Stimulated activated CD8-positive, alpha-beta memory T cell treated with anti-CD3 and anti-CD28 coated beads, Interleukin-12 subunit alpha, Interleukin-12 subunit beta, amount 100 ng/mL, for 4 hours (primary cell): Measurements from ENCODE around the gene CDT1.
A peak's percentile ranks its signal among the peaks of the same experiment; 100 is the strongest.
"Not testable (repeated sequence)": the region's sequence is repeated elsewhere in the genome, so short reads cannot be mapped to it uniquely, and the experiment has no call there.

Experiments
- DNase-seq: peaks from one replicate; pipeline ENCODE4 v3.0.0-alpha.2; 2020; ENCODE audit warnings: low read depth

Gene CDT1

GRCh38 chr16:88782454-88783390 is 20.9 kb upstream of the CDT1 start:
- DNase-seq: peak; percentile 43

- DNase-seq: no peak
Observed at GRCh38 chr16:88783391-88784073, 20.1 kb upstream of the CDT1 start.

- DNase-seq: no peak
Observed at GRCh38 chr16:88784074-88784855, 19.3 kb upstream of the CDT1 start.

- DNase-seq: no peak
Observed at GRCh38 chr16:88784856-88785105, 18.8 kb upstream of the CDT1 start.

GRCh38 chr16:88785106-88785924 is 18.3 kb upstream of the CDT1 start, which contains the start of gene PIEZO1:
Gene PIEZO1 (minus strand): TSS chr16:88785220. CDS start chr16:88784964, 256 bp downstream.
- peak; percentile 75 for DNase-seq

GRCh38 chr16:88787579-88788314 is 15.8 kb upstream of the CDT1 start:
- no peak for DNase-seq

- not testable (repeated sequence) for DNase-seq
Observed at GRCh38 chr16:88788749-88789148, 14.8 kb upstream of the CDT1 start.

- no peak for DNase-seq
Observed at GRCh38 chr16:88789594-88789993, 14.0 kb upstream of the CDT1 start.

GRCh38 chr16:88790312-88791211 is 13.0 kb upstream of the CDT1 start:
- DNase-seq: no peak

GRCh38 chr16:88792078-88792550 is 11.5 kb upstream of the CDT1 start:
- DNase-seq: no peak

GRCh38 chr16:88792668-88793250 is 10.8 kb upstream of the CDT1 start:
- no peak for DNase-seq

- DNase-seq: no peak
Observed at GRCh38 chr16:88793251-88793954, 10.2 kb upstream of the CDT1 start.

- DNase-seq: no peak
Observed at GRCh38 chr16:88796278-88796677, 7.3 kb upstream of the CDT1 start.

GRCh38 chr16:88798073-88798472 is 5.5 kb upstream of the CDT1 start:
- no peak for DNase-seq

GRCh38 chr16:88798772-88799455 is 4.7 kb upstream of the CDT1 start:
- no peak for DNase-seq

GRCh38 chr16:88799569-88800276 is 3.9 kb upstream of the CDT1 start:
- no peak for DNase-seq

GRCh38 chr16:88800277-88800592 is 3.4 kb upstream of the CDT1 start:
- DNase-seq: no peak

GRCh38 chr16:88804173-88804551 is 573 bp downstream of the CDT1 start:
- no peak for DNase-seq
